ENCODE measurements around the gene CYP27B1. TPM values are rescaled to one million over a fixed set of nuclear protein-coding genes. Genes with fewer than 3 reads are reported as not detected.

Gene CYP27B1
- under 1 TPM; 0.28 to 0.33 TPM for total RNA-seq

GRCh38 chr12:57766464-57767304, at the start of gene CYP27B1:
Gene CYP27B1, minus strand, starts transcription at chr12:57767078. Its CDS starts 37 bp downstream, at chr12:57767041.
- TF ChIP-seq CTCF (IDR thresholded peaks at IDR 0.05) = no peak
- H3K4me3 ChIP-seq = peak within 1 kb of the TSS; percentile 10 to 48
- H3K4me1 ChIP-seq = peaks cover 0 to 40% of the 10 kb centered on the region in 2 donors
- peaks cover 0 to 16% of the 10 kb centered on the region in 2 donors for H3K27me3 ChIP-seq
- no peaks in the 10 kb centered on the region for H3K9me3 ChIP-seq
- no peak within 1 kb of the TSS for H3K27ac ChIP-seq
- H3K36me3 ChIP-seq = peaks cover 16% of the 10 kb centered on the region
- DNase-seq (ENCODE audit: low spot score) = no peak

GRCh38 chr12:57816001-57816854, 49.4 kb upstream of the CYP27B1 start:
- DNase-seq (ENCODE audit: low spot score) = no peak
- no peaks in the 10 kb centered on the region for H3K27me3 ChIP-seq
- H3K4me3 ChIP-seq = no peak overlapping the region
- peaks cover 0 to 54% of the 10 kb centered on the region in 2 donors for H3K4me1 ChIP-seq
- peak overlapping the region in 1 of 2 donors; percentile 74 for H3K27ac ChIP-seq
- no peak for TF ChIP-seq CTCF (IDR thresholded peaks at IDR 0.05)
- H3K36me3 ChIP-seq = peaks cover 38% of the 10 kb centered on the region
- H3K9me3 ChIP-seq = no peaks in the 10 kb centered on the region

DNA sequence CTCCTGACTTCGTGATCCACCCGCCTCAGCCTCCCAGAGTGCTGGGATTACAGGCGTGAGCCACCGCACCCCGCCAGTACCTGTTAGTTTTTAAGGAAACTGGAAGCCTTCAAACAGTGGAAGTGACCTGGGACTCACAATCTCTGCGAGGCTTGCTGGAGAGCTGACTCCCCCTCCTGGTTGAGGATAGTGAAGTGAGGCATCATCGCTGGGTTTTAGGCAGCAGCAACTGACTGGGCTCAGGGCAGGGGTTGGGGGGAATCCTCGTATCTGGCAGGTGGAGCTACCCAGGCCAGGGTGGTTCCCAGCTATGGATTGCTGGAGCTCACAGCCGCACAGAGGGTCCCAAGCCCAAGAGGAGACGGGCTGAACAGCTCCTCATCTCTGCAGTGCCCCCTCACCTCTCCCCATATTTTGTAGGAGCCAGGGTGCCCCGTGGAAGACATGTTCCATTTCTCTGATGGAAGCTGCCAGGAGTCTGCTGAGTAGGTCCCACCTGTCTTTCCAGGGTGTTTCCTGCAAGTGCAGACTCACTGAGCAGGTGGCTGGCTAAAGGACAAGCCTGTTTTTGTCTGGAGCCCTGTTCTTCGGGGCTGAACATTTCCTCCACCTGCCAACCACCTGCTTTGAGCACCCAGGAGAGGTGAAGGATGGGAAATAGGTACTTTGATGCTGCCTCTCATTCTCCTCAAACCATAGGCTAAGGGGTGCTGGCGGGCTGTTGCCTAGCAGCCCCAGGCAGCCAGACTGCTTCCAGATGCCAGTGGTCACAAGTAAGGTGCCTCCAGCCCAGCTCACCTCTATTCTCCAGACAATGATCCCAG, 48.5 kb upstream of the CYP27B1 start:
- peak overlapping the region in 1 of 2 donors; percentile 74 for H3K27ac ChIP-seq
- no peak for TF ChIP-seq CTCF (IDR thresholded peaks at IDR 0.05)
- no peak overlapping the region for H3K4me3 ChIP-seq
- H3K9me3 ChIP-seq = no peaks in the 10 kb centered on the region
- peaks cover 0 to 54% of the 10 kb centered on the region in 2 donors for H3K4me1 ChIP-seq
- H3K27me3 ChIP-seq = no peaks in the 10 kb centered on the region
- DNase-seq (ENCODE audit: low spot score) = no peak
- peaks cover 38% of the 10 kb centered on the region for H3K36me3 ChIP-seq

- H3K9me3 ChIP-seq = no peaks in the 10 kb centered on the region
- no peaks in the 10 kb centered on the region for H3K27me3 ChIP-seq
- H3K36me3 ChIP-seq = peaks cover 38% of the 10 kb centered on the region
- DNase-seq (ENCODE audit: low spot score) = no peak
- H3K4me1 ChIP-seq = peaks cover 0 to 54% of the 10 kb centered on the region in 2 donors
- no peak for TF ChIP-seq CTCF (IDR thresholded peaks at IDR 0.05)
- H3K27ac ChIP-seq = no peak overlapping the region
- H3K4me3 ChIP-seq = no peak overlapping the region
Measured at GRCh38 chr12:57813971-57814772, 47.3 kb upstream of the CYP27B1 start.
